HG03575 (cell line): ENCODE measurements around the gene ANKRD63.

Experiments used
- ATAC-seq: cut with Tn5 transposase; IDR thresholded peaks from one replicate; pipeline ENCODE4 v1.9.1; 2021; ENCODE audit not compliant: unreplicated experiment, insufficient number of reproducible peaks, low FRiP score; ENCODE audit errors: extremely low read depth

ANKRD63 gene

DNA sequence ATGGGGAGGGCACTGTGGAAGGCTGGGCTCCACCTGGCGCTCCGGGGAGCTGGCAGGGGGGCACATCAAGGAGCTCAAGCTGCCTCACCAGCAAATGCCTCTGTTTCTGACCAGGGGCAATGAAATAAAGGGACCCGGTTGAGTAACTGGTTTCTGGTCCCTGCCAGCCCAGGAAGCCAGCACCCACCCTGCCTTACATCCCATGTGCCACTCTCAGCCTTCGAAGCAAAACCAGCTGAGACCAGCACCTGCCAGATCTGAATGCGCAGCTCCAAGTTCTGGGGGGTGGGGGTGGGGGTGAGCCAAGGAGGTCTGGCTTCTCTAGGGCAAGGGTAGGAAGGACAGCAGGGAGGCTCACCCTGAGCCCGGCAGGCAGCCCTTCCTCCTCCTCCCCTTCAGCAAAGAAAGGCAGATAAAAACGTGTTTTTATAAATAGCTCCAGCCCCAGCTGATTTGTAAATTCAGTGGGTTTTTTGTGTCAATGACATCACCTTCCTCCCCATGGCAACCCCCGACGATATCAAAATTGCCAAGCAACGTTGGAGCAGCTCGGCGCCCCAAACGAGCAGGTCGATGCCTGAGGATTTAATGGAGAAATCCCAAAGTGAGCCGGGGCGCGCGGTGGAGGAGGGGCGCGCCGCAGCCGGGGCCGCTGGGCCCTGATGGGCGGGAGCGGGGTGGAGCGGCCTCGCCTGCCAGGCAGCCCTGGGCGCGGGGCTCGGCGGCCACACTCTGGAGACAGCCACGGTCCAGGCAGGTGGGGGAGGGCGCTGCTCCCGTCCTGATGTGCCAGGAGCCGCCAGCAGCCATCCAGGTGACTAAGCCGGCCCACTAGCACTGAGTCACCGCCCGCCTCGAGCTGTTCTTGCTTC is 44.1 kb downstream of the ANKRD63 start, which contains the start of gene PAK6:
TSS of gene PAK6 (plus strand) at position 532 of the 872 bp plus-strand sequence. CDS start 25,723 bp downstream, outside the sequence.
- no peak for ATAC-seq

DNA sequence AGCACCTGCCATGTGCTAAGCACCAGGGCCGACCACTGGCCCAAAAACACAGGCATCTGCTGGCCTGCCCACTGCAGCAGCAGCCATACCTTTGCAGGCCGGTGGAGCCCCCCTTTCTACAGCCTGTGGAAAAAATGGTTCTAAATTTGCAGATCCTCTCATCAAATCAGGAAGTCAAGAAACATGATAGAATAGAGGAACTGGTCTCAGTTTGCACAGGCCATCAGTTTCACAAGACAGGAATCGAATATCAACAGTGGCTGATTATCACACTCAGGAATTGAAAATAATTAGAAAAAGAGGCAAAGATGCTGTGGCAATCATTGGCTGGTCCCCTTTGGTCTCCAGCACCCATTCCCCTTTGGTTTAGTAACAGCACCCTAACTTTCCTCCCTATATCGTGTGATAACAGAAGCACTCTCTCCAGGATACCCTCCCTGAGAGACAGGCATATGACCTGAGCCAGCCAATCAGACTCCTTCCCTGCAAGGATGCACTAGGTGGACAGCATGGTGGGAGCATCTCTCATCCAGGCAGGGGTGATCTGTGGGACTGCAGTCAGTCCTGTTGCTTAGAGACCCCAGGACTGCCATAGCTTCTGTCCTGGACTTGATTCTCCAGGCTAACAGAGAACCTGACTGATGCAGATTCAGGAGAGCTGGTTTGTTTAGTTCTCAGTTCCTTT is 47.5 kb downstream of the ANKRD63 start:
- no peak for ATAC-seq

DNA sequence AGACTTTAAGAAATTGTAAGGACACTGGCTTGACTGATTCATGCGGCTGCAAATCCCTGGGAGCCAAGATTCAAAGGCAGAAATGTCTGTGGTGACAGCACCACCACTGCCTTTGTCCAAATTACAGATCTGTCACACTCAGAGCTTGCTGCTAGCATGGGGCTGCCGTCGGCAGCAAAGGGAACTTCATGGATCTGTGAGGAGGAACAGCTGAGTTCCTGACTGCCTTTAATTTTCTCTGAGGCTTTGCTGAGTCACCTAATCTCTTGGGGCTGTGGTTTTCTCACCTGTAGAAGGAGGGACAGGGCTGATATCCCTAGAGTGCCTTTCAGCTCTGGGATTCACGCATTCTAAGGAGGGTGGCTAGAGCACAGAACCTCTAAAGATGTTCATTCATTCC is 48.1 kb downstream of the ANKRD63 start:
- ATAC-seq: no peak

DNA sequence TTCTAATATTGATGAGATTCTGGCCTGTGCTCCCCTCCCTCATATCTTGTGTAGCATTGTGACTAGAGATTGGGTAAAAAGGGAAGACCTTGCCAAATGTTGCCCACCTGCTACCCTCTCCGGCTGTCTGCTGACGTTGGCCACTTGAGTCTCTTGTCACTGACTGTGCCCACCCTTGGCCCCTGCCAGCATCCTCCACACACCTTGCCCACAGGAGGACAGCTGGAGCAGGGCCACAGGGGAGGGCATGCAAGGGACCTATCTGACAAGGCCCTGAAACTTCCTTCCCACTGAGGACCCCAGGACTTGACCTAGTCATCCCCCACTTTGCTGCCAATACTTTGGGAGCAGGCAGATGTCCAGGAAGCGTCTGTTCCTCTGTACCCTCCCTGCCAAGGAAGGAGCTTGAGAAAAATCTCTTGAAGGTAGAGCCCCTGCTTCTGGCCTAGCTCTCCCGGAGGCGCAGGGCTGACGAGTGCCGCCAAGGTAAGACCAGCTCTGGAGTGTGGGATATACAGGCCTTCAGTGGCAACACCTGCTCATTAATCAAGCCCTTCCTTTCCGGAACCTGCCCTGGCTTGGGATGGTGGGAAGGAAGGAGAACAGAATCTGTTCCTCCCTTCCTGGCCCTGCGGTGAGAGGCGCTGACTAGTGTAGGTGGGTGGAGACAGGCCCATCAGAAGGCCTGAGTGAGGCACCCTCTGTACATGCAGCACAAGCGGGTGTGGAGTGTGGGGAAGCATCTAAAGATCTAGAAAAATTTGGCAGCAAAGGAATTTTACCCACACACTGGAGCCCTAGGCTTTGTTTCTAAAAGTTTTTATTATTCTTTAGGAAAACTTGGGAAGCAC is 48.9 kb downstream of the ANKRD63 start:
- no peak for ATAC-seq

DNA sequence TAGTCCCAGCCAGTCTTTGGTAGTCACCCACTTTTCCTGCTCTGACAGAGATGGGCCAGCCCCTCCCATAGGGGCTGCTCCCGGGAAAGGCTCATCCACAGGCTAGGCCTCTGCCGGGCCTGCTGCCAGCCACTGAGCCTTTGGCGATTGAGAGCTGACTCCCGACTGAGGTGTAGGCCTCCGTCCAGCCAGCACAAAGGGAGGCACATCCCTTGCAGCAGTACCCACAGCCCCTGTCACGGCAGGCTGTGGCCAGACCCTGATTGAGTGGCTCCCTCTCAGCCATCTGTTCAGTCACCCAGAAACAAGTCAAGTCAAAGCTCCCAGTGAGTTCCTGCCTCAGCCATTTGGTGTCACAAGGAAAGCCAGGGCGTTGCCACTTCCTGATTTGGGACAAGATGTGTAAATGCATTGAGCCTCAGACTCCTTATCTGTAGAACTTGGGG is 50.2 kb downstream of the ANKRD63 start:
- no peak for ATAC-seq
